ENCODE measurements around the gene INHBA.

- no peak for TF ChIP-seq ATF1 (CRISPR knock-in tag; IDR thresholded peaks at IDR 0.05)
- no peak for TF ChIP-seq CTCF (IDR thresholded peaks at IDR 0.05)
- no peak for TF ChIP-seq KAT7 (CRISPR knock-in tag; IDR thresholded peaks at IDR 0.05; ENCODE audit: borderline replicate concordance)
These were observed 61.2 kb downstream of the INHBA start for GRCh38 chr7:41641665-41642014.

All from WTC11 (cell line).